ENCODE results near the gene ATAT1. TPM values are rescaled to one million over a fixed set of nuclear protein-coding genes. Genes with fewer than 3 reads are reported as not detected.

ATAT1 gene
- total and polyA plus RNA-seq, 2 experiments from 2014 or later: 12.8 to 23.0 TPM

DNA sequence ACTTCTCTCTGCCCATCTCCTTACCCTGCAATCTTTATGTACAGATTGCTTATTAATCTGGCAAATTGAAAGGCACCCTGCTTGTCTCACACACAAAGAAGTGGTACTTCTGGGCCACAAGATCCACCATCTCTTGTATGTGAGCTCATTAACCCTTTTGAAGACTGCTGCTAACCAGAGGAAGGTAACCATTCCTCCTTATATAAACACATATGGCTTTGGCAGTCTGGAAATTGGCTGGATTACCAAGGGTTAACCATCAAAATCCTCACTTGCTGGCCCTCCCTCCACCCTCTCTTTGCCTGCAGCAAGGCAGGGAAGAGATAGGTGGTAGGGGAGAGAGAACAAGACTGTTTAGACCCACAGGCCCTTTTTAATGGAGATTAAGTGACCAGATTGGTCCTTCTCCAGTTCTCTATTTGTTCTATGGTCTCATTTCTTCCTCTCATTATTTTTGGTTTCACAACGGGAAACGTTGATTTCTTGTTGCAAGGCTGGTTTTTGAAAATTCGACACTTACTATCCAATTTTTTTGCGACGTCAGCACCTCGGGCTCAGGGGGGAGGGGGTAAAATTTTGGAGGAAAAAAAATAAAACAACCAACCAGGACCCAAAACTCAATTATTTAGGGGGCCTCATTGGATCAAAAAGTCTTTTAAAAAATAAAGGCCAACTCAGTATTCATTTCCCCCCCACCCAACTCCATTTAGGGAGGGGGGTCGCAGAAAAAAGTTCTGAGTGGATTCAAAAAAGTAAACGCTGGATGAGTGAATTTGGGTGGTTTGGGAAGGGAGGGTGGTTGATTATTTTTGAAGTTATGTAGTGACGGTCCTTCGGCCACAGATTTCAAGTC is 10.5 kb upstream of the ATAT1 start (continued):
- TF ChIP-seq, protein P1, sequence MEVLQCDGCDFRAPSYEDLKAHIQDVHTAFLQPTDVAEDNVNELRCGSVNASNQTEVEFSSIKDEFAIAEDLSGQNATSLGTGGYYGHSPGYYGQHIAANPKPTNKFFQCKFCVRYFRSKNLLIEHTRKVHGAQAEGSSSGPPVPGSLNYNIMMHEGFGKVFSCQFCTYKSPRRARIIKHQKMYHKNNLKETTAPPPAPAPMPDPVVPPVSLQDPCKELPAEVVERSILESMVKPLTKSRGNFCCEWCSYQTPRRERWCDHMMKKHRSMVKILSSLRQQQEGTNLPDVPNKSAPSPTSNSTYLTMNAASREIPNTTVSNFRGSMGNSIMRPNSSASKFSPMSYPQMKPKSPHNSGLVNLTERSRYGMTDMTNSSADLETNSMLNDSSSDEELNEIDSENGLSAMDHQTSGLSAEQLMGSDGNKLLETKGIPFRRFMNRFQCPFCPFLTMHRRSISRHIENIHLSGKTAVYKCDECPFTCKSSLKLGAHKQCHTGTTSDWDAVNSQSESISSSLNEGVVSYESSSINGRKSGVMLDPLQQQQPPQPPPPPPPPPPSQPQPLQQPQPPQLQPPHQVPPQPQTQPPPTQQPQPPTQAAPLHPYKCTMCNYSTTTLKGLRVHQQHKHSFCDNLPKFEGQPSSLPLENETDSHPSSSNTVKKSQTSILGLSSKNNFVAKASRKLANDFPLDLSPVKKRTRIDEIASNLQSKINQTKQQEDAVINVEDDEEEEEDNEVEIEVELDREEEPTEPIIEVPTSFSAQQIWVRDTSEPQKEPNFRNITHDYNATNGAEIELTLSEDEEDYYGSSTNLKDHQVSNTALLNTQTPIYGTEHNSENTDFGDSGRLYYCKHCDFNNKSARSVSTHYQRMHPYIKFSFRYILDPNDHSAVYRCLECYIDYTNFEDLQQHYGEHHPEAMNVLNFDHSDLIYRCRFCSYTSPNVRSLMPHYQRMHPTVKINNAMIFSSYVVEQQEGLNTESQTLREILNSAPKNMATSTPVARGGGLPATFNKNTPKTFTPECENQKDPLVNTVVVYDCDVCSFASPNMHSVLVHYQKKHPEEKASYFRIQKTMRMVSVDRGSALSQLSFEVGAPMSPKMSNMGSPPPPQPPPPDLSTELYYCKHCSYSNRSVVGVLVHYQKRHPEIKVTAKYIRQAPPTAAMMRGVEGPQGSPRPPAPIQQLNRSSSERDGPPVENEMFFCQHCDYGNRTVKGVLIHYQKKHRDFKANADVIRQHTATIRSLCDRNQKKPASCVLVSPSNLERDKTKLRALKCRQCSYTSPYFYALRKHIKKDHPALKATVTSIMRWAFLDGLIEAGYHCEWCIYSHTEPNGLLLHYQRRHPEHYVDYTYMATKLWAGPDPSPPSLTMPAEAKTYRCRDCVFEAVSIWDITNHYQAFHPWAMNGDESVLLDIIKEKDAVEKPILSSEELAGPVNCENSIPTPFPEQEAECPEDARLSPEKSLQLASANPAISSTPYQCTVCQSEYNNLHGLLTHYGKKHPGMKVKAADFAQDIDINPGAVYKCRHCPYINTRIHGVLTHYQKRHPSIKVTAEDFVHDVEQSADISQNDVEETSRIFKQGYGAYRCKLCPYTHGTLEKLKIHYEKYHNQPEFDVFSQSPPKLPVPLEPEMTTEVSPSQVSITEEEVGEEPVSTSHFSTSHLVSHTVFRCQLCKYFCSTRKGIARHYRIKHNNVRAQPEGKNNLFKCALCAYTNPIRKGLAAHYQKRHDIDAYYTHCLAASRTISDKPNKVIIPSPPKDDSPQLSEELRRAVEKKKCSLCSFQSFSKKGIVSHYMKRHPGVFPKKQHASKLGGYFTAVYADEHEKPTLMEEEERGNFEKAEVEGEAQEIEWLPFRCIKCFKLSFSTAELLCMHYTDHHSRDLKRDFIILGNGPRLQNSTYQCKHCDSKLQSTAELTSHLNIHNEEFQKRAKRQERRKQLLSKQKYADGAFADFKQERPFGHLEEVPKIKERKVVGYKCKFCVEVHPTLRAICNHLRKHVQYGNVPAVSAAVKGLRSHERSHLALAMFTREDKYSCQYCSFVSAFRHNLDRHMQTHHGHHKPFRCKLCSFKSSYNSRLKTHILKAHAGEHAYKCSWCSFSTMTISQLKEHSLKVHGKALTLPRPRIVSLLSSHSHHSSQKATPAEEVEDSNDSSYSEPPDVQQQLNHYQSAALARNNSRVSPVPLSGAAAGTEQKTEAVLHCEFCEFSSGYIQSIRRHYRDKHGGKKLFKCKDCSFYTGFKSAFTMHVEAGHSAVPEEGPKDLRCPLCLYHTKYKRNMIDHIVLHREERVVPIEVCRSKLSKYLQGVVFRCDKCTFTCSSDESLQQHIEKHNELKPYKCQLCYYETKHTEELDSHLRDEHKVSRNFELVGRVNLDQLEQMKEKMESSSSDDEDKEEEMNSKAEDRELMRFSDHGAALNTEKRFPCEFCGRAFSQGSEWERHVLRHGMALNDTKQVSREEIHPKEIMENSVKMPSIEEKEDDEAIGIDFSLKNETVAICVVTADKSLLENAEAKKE (CRISPR knock-in tag; IDR thresholded peaks at IDR 0.05): no peak
- TF ChIP-seq, protein P2, sequence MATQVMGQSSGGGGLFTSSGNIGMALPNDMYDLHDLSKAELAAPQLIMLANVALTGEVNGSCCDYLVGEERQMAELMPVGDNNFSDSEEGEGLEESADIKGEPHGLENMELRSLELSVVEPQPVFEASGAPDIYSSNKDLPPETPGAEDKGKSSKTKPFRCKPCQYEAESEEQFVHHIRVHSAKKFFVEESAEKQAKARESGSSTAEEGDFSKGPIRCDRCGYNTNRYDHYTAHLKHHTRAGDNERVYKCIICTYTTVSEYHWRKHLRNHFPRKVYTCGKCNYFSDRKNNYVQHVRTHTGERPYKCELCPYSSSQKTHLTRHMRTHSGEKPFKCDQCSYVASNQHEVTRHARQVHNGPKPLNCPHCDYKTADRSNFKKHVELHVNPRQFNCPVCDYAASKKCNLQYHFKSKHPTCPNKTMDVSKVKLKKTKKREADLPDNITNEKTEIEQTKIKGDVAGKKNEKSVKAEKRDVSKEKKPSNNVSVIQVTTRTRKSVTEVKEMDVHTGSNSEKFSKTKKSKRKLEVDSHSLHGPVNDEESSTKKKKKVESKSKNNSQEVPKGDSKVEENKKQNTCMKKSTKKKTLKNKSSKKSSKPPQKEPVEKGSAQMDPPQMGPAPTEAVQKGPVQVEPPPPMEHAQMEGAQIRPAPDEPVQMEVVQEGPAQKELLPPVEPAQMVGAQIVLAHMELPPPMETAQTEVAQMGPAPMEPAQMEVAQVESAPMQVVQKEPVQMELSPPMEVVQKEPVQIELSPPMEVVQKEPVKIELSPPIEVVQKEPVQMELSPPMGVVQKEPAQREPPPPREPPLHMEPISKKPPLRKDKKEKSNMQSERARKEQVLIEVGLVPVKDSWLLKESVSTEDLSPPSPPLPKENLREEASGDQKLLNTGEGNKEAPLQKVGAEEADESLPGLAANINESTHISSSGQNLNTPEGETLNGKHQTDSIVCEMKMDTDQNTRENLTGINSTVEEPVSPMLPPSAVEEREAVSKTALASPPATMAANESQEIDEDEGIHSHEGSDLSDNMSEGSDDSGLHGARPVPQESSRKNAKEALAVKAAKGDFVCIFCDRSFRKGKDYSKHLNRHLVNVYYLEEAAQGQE (IDR thresholded peaks at IDR 0.05; ENCODE audit: unreplicated experiment): no peak
